ENCODE data around the gene SMAD3.

SMAD3 gene

DNA sequence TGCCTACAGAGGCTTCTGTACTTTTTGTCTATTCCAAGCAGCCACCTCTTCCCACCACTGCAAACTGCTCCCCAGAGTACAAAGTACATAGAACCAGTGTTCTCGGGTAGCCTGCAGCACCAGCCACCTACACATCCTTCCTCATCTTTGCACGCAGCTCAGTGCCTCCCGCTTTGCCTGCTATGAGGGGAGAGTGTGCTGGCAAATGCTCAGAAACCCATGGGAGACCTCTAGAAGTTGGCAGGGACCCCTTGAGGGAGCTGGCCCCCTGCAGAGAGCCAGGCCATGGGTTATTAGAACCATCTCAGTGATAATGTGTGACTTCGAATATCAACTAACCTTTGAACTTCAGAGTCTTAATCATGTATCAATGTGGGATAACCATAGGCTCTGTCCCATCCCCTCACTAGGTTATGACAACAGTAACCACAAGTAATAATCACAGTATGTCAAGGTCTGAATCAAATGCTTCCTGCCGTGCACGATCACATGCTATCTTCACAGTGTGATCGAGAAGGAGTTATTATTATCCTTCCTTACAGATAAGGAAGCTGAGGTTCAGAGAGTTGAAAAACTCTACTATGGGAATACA is 22.8 kb upstream of the SMAD3 start:
- Mint-ChIP-seq H3K27me3 (peaks cover 31% of the 10 kb centered on the region), H3K27ac (peak overlapping the region; percentile 14), H3K36me3 (ENCODE audit: low read depth) (no peaks in the 10 kb centered on the region), H3K4me1 (ENCODE audit: low read depth) (peaks cover 21% of the 10 kb centered on the region), H3K4me3 (no peak overlapping the region), H3K9me3 (no peaks in the 10 kb centered on the region)
- intact Hi-C loops (cut with micrococcal nuclease) = no loop called here

DNA sequence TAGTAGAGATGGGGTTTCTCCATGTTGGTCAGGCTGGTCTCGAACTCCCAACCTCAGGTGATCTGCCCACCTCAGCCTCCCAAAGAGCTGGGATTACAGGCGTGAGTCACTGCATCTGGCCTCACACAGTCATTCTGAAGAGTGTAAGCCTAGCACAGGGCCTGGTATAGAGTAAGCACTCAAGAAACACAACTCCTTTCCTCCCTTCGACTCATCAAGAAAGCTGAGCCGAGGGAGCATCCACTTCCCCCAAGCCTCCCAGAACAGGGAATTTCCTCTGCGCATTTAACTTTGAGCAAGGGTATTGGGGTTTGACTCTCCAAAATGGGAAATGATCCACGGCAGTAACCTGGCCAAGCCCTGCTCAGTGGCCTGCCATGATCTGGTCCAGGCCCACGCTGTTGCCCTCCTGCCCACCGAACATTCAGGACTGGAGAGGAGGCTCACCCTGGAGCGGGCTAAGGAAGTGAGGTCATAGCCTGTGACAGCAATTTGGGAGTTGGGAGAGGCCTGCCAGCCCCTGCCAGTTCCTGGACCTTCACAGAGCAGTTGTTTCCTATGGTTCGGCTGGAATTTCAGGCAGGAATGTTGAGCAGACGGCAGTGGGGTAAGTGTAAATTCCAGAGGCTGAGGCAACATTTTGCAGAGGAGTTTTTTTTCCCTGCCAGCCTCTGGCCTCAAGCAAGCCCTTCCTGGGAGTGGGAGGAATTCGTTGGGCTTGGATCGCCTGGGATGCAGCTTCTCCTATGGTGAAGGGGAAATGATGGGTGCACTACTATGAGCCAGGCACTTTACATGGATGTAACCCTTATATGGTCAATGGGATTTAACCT is 21.2 kb upstream of the SMAD3 start:
- H3K4me3 Mint-ChIP-seq = no peak overlapping the region
- no peaks in the 10 kb centered on the region for H3K9me3 Mint-ChIP-seq
- peaks cover 33% of the 10 kb centered on the region for H3K4me1 Mint-ChIP-seq (ENCODE audit: low read depth)
- no peak overlapping the region for H3K27ac Mint-ChIP-seq
- intact Hi-C loops (cut with micrococcal nuclease) = no loop called here
- H3K27me3 Mint-ChIP-seq = peaks cover 29% of the 10 kb centered on the region
- H3K36me3 Mint-ChIP-seq (ENCODE audit: low read depth) = no peaks in the 10 kb centered on the region

DNA sequence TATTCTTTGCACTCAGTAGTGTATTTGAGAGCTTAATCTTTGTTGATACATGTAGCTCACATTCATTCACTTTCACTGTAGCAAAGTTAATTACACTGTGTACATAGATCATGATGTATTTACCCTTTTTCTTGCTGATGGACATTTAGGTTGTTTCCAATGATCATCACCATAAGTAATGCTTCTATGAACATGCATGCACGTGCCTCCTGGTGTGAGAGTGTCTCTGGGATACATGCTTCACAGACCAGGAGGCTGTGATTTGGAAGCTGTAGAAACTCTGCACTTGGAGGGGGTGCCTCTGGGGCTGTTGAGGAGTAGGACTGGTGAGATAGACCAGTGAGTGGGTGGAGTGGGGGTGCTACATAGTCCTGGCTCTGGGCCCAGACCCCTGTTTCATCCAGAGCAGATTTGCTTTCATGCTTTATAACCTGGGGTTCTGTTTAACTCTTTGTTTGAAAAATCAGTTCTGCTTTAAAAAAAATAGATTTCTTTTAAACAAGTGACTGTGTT is 18.2 kb upstream of the SMAD3 start:
- Mint-ChIP-seq H3K4me3 (no peak overlapping the region), H3K4me1 (ENCODE audit: low read depth) (peaks cover 52% of the 10 kb centered on the region), H3K27ac (no peak overlapping the region), H3K27me3 (peaks cover 21% of the 10 kb centered on the region), H3K36me3 (ENCODE audit: low read depth) (no peaks in the 10 kb centered on the region), H3K9me3 (no peaks in the 10 kb centered on the region)
- intact Hi-C loops (cut with micrococcal nuclease) = no loop called here

DNA sequence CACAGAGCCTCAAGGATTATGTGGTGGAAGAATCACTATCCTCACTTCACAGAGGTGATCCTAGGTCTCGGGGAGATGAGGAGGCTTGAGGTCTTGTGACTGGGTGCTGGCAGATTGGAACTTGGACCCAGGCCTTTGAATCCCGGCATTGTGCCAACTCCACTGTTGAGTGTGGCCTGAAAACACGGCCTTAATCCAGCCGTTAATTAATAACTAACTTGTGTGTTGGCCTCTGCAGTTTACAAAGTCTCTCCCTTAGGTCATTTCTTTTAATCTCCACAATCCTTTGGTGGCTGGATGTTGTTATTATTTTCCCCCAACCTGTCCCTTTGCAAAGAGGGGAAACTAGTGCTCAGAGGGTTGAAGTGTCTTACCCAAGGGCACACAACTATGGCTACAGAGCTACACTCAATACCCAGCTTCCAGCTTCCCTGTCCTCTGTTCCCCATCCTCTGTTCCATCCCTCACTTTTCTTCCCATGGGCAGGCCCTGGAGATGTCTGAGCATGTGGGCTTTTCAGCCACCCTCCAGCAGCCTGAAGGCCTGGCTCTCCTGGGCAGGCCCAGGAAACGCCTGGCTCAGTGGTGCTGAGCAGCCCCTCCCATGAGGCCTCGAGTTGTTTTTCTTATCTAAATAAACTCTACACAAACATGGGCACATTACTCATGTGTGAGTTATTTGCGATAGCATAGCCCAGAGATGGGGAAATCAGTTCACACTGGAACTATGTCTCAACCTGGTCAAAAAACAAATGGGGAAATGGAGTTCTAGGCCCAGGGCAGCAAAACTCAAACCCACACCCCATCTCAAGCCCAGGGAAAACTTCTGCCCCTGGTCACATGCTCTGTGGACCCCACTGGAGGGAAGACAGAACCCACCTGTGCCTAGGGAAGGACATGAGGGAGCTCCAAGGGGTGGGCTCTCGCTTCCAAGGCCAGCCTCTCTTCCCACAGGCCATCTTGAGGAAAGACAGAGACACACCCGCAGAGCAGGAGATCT is 16.8 kb upstream of the SMAD3 start:
- intact Hi-C loops (cut with micrococcal nuclease) = no loop called here
- Mint-ChIP-seq H3K27ac (no peak overlapping the region), H3K27me3 (peaks cover 26% of the 10 kb centered on the region), H3K9me3 (no peaks in the 10 kb centered on the region), H3K36me3 (ENCODE audit: low read depth) (no peaks in the 10 kb centered on the region), H3K4me1 (ENCODE audit: low read depth) (peaks cover 52% of the 10 kb centered on the region), H3K4me3 (no peak overlapping the region)

- H3K4me1 Mint-ChIP-seq (ENCODE audit: low read depth) = peaks cover 44% of the 10 kb centered on the region
- H3K4me3 Mint-ChIP-seq = no peak overlapping the region
- peaks cover 27% of the 10 kb centered on the region for H3K27me3 Mint-ChIP-seq
- H3K9me3 Mint-ChIP-seq = no peaks in the 10 kb centered on the region
- intact Hi-C loops (cut with micrococcal nuclease) = no loop called here
- H3K36me3 Mint-ChIP-seq (ENCODE audit: low read depth) = no peaks in the 10 kb centered on the region
- H3K27ac Mint-ChIP-seq = peak overlapping the region; percentile 20
Observed at GRCh38 chr15:67049351-67050044, 15.9 kb upstream of the SMAD3 start.

- H3K27me3 Mint-ChIP-seq = peaks cover 32% of the 10 kb centered on the region
- H3K27ac Mint-ChIP-seq = peak overlapping the region; percentile 20
- intact Hi-C loops (cut with micrococcal nuclease) = no loop called here
Observed at GRCh38 chr15:67050062-67050461, 15.3 kb upstream of the SMAD3 start.

DNA sequence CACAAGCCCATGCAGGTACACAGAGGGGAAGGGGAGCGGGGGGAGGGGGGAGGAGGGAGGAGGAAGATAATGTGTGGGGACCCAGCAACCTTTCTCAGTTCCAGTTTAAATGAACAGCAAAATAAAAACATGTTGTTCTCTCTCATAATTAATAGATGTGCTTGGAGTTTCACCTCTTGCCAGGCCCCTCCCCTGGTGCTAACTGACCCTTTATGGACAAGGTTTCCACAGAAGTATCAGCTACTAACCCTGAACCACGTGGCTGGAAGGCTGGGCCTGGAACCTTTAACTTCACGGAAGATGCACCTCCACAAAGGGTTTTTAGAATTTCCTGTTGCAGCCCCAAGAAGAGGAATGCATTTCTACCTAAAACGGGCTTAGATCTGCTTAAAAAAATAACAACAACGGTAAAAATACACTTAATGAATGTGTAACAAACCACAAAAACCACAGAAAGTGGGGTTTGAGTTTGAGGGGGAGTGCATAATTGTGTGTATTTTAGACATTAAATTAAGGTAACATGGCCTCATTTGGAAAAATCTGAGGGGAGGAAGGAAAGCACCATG is 14.8 kb upstream of the SMAD3 start:
- no peak overlapping the region for H3K4me3 Mint-ChIP-seq
- intact Hi-C loops (cut with micrococcal nuclease) = no loop called here
- peaks cover 32% of the 10 kb centered on the region for H3K27me3 Mint-ChIP-seq
- no peaks in the 10 kb centered on the region for H3K9me3 Mint-ChIP-seq
- H3K36me3 Mint-ChIP-seq (ENCODE audit: low read depth) = no peaks in the 10 kb centered on the region
- H3K4me1 Mint-ChIP-seq (ENCODE audit: low read depth) = peaks cover 40% of the 10 kb centered on the region
- H3K27ac Mint-ChIP-seq = peak overlapping the region; percentile 20

More at GRCh38 chr15:67050062-67050461, 15.3 kb upstream of the SMAD3 start:
- H3K4me3 Mint-ChIP-seq = no peak overlapping the region
- H3K4me1 Mint-ChIP-seq (ENCODE audit: low read depth) = peaks cover 40% of the 10 kb centered on the region
- H3K36me3 Mint-ChIP-seq (ENCODE audit: low read depth) = no peaks in the 10 kb centered on the region
- H3K9me3 Mint-ChIP-seq = no peaks in the 10 kb centered on the region

DNA sequence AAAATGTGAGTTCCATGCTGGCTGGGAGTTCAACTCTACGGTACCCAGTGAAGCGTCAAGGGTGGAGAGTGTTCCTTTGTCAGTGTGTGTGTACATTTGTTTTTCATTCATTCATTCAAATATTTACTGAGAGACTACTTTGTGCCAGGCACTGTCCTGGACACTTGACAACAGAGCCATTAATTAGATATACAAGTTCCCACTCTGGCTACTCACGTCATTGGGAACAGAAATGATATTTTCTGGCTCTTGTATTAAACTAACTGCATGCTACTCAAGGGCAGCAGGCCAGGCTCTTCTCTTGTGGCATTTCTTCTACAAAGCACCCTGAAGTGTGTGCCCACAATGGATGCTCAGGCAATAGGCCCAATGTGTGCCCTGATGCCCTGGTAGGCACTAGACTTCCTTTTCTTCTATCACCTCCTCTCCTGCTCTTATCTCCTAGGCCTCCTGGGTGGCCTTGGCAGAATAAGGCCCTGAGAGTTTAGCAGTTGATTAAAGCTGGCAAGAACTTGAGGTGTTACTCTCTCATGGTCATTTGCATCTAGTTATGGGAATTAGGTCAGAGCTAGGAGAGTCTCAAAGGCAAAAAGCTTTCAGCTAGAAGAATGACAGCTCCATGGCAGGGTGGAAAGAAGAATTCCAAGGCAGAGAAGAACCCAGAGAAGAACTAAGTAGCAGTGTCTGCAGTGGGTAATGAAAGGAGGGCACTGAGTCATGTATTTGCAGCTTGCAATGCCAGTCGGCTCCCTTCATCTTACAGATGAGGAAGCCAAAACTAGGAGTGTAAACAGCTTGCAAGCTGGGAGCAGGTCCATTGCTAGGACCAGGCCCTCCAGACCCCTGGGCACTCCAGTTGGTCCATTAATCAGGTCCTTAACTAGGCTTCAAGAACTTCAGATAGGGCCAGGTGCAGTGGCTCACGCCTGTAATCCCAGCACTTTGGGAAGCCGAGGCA is 14.0 kb upstream of the SMAD3 start:
- peaks cover 40% of the 10 kb centered on the region for H3K4me1 Mint-ChIP-seq (ENCODE audit: low read depth)
- intact Hi-C loops (cut with micrococcal nuclease) = no loop called here
- H3K9me3 Mint-ChIP-seq = no peaks in the 10 kb centered on the region

GRCh38 chr15:67054676-67055075 is 10.7 kb upstream of the SMAD3 start:
- Mint-ChIP-seq H3K9me3 (no peaks in the 10 kb centered on the region), H3K4me3 (no peak overlapping the region), H3K36me3 (ENCODE audit: low read depth) (no peaks in the 10 kb centered on the region), H3K4me1 (ENCODE audit: low read depth) (peaks cover 29% of the 10 kb centered on the region), H3K27ac (no peak overlapping the region), H3K27me3 (peaks cover 34% of the 10 kb centered on the region)
- intact Hi-C loops (cut with micrococcal nuclease) = no loop called here

More for the DNA sequence above, 14.0 kb upstream of the SMAD3 start:
- Mint-ChIP-seq H3K27ac (no peak overlapping the region), H3K27me3 (peaks cover 32% of the 10 kb centered on the region), H3K36me3 (ENCODE audit: low read depth) (no peaks in the 10 kb centered on the region), H3K4me3 (no peak overlapping the region)

- H3K36me3 Mint-ChIP-seq (ENCODE audit: low read depth) = no peaks in the 10 kb centered on the region
Observed at GRCh38 chr15:67059127-67059553, 6.3 kb upstream of the SMAD3 start.

DNA sequence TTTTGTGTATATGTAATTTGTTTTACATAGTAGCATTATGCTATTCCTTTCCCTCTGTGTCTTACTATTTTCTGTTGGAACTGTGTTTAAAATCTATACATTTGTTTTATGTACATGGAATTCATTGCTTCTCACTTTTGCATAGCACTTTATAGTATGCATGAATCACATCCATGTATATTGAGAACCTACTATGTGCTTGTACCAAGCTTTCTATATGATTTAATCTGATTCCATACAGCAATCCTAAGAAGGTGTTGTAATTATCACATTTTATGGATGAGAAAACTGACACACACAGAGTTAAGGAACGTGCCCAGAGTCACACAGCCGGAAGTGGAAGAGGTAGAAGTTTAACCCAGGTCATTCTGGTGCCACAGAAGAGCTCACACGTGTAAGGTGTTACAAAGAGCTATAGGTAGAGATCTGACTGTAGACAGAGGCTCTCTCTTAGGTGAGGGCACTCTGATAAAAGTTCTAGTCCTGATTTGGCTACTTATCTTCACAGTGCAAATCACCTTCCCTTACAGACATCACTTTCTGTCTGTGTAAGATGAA is 3.5 kb upstream of the SMAD3 start:
- H3K9me3 Mint-ChIP-seq = no peaks in the 10 kb centered on the region
- H3K27me3 Mint-ChIP-seq = peaks cover 48% of the 10 kb centered on the region
- peaks cover 29% of the 10 kb centered on the region for H3K4me1 Mint-ChIP-seq (ENCODE audit: low read depth)
- H3K36me3 Mint-ChIP-seq (ENCODE audit: low read depth) = peaks cover 6% of the 10 kb centered on the region
- intact Hi-C loops (cut with micrococcal nuclease) = no loop called here
- H3K27ac Mint-ChIP-seq = no peak overlapping the region
- H3K4me3 Mint-ChIP-seq = no peak overlapping the region

More at GRCh38 chr15:67059127-67059553, 6.3 kb upstream of the SMAD3 start:
- intact Hi-C loops (cut with micrococcal nuclease) = no loop called here
- Mint-ChIP-seq H3K9me3 (no peaks in the 10 kb centered on the region), H3K27ac (no peak overlapping the region), H3K4me1 (ENCODE audit: low read depth) (peaks cover 14% of the 10 kb centered on the region), H3K27me3 (peaks cover 42% of the 10 kb centered on the region), H3K4me3 (no peak overlapping the region)
